H1 (cell line): ENCODE results near the gene BRD1. TPM values are rescaled to one million over a fixed set of nuclear protein-coding genes. Genes with fewer than 3 reads are reported as not detected.

ENCODE experiments used
- CBX8 ChIP-seq: fragments of 300-800, 300-1000 bp; sonication (generic); IDR thresholded peaks from 2 replicates; pipeline ENCODE4 v1.7.1; 2016; ENCODE audit warnings: low read depth, low read length, borderline replicate concordance
- CEBPB ChIP-seq: IDR thresholded peaks from 2 replicates; pipeline ENCODE4 v1.6.1; 2012; ENCODE audit warnings: low read depth, low read length
- CHD7 ChIP-seq: fragments of 300-600 bp; sonication (generic); IDR thresholded peaks from 2 replicates; pipeline ENCODE4 v1.7.1; 2012; ENCODE audit warnings: low read length, moderate library complexity, mild to moderate bottlenecking, inconsistent platforms; ENCODE audit not compliant: insufficient replicate concordance
- JUN ChIP-seq: IDR thresholded peaks from 2 replicates; pipeline ENCODE4 v1.6.1; 2011; ENCODE audit warnings: low read depth, mild to moderate bottlenecking, improper control_type of control experiment, low read length
- POLR2A ChIP-seq, 2 experiments: IDR thresholded peaks; 1 replicate in 1 of 2; 2 replicates in 1 of 2; pipeline ENCODE4 v1.6.1; 2011; ENCODE audit warnings: low read depth in 2 of 2, low read length in 2 of 2, mild to moderate bottlenecking in 2 of 2; ENCODE audit errors: control extremely low read depth in 1 of 2
- RAD21 ChIP-seq, 2 experiments: IDR thresholded peaks in 1 of 2; conservative IDR thresholded peaks in 1 of 2; 2 replicates each; pipeline ENCODE4 v1.6.1; 2011; ENCODE audit warnings: low read depth in 2 of 2, low read length in 2 of 2, improper control_type of control experiment in 1 of 2, inconsistent platforms in 1 of 2, mild to moderate bottlenecking in 1 of 2, moderate library complexity in 1 of 2
- RNF2 ChIP-seq: fragments of 200-900, 300-1000 bp; sonication (generic); IDR thresholded peaks from 2 replicates; pipeline ENCODE4 v1.7.1; 2016; ENCODE audit warnings: borderline replicate concordance, low read depth, mild to moderate bottlenecking, antibody characterized with exemption, low read length; ENCODE audit not compliant: poor library complexity, severe bottlenecking; ENCODE audit errors: missing control alignments
- TEAD4 ChIP-seq: IDR thresholded peaks from 2 replicates; pipeline ENCODE4 v1.6.1; 2012; ENCODE audit warnings: low read depth, low read length, inconsistent platforms, mixed read lengths
- polyA plus RNA-seq, 7 experiments: library from polyadenylated mRNA; depleted of rRNA in 3 of 7; stranded (reverse) in 5 of 7; unstranded in 2 of 7; fragments of >200 nt in 5 of 7; fragments of 200-250 nt in 2 of 7; gene quantifications; 1 replicate in 5 of 7; 2 replicates in 1 of 7; 4 replicates in 1 of 7; pipeline versions ENCODE4 v1.2.1 to v1.2.3, GENCODE V29; 2011 to 2013; ENCODE audit warnings: missing spikeins in 2 of 7, mixed read lengths in 2 of 7
- total RNA-seq: library from RNA; stranded (reverse); fragmentation: NEBNext Ultra II Directional; extraction: Animal tissue kit (Norgen Biotek cat#: 25700); gene quantifications from 2 replicates; pipeline ENCODE4 v1.2.1, GENCODE V29; 2021

The BRD1 gene
- total and polyA plus RNA-seq, 2 of the 8 experiments (the other 6 are each of a cell fraction or from before 2014, with no cell fraction given): 6.8 to 34.0 TPM

- TF ChIP-seq CHD7 (no peak), CBX8 (no peak), JUN (no peak), CEBPB (no peak), POLR2A (IDR thresholded peaks at IDR 0.05; ENCODE audit: control extremely low read depth in 1 of 2, low read depth in 2 of 2, low read length in 2 of 2) (no peak), TEAD4 (no peak), RNF2 (no peak), RAD21 (IDR thresholded peaks at IDR 0.05 in 1 of 2, conservative IDR thresholded peaks at IDR 0.05 in 1 of 2; ENCODE audit: low read depth in 2 of 2, low read length in 2 of 2) (no peak)
These were observed 50.8 kb downstream of the BRD1 start (continued) for GRCh38 chr22:49776891-49777290.
